ENCODE data around the gene NPSR1.
"Not testable (repeated sequence)": the region's sequence is repeated elsewhere in the genome, so short reads cannot be mapped to it uniquely, and the experiment has no call there.

Gene NPSR1

DNA sequence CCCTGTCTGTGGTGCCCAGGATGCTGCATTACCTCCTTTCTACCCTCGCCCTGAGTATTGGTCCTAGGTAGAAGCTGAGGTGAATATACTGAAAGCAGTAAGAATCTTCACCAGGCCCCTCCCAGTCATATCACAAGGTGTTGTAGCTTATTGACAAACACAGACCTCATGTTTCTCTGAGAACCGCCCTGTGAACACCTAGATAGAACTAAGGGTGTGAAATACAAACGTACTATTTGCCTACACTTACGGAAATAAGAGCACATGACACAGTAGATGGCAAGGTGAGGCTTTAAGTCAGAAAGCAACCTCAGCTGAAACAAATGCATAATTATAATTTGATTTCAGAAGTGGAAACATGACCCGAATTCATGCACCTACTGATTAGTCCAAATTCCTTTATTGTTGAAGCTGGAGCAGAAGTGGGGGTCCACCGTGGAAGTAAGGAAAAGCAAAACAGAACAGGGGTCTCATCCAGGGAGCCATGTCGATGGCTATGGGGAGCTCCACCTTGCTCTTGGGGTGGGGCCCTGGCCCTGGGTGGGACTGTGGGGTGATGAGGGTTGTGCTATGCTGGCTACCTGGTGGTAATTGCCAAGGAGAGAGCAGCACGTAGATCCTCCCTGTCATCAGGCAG, at the start of gene NPSR1:
NPSR1 (plus strand) TSS at position 587 of the 637 bp plus-strand sequence. CDS start 195 bp downstream, outside the sequence.
- no peak for DNase-seq

DNA sequence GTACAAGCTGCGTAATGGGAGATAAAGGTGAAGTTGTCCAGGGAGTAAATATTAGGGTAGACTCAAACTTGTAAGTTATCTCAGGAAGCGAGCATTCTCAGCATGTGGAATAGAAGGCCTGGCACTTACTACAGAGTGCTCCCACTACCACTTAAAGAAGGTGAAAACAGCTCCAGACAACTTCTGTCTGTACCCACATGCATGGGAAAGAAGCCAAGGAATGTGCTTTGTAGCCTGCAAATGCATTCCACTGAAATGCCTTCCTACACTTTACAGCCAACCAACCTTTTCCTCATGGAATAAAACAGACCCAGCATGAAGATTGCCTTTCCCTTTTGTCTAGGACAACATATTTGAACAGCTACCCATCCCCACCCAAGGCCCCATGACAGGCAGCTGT, 45.4 kb upstream of the NPSR1 start:
- no peak for DNase-seq

GRCh38 chr7:34620425-34620824, 37.6 kb upstream of the NPSR1 start:
- DNase-seq, result no peak

- no peak for DNase-seq
Measured at GRCh38 chr7:34622182-34622581, 35.8 kb upstream of the NPSR1 start.

- no peak for DNase-seq
Measured at GRCh38 chr7:34622771-34623250, 35.2 kb upstream of the NPSR1 start.

- DNase-seq, result not testable (repeated sequence)
Measured at GRCh38 chr7:34628618-34629017, 29.4 kb upstream of the NPSR1 start.

GRCh38 chr7:34652809-34653208, 5.2 kb upstream of the NPSR1 start:
- DNase-seq, result no peak

DNA sequence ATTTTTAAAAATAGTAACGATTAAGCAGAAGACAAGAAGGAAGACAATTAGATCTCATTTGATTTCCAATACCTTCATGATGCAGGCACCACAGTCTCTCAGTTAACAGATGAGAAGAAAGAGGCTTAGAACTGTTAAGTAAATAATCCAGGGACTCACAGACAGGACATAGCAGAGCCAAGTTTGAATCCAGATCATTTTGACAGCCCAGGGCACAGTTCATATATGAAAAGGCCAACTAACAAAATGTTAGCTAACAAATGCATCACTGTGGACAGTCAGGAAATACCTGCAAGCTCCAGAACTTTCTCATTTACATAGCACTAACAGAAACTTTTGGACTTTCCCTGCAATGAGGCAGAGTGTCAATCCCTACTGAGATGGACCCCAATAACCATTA, 4.2 kb upstream of the NPSR1 start:
- no peak for DNase-seq

- no peak for DNase-seq
Measured at GRCh38 chr7:34655384-34655783, 2.6 kb upstream of the NPSR1 start.

- DNase-seq, result no peak
Measured at GRCh38 chr7:34656041-34656440, 2.0 kb upstream of the NPSR1 start.

DNA sequence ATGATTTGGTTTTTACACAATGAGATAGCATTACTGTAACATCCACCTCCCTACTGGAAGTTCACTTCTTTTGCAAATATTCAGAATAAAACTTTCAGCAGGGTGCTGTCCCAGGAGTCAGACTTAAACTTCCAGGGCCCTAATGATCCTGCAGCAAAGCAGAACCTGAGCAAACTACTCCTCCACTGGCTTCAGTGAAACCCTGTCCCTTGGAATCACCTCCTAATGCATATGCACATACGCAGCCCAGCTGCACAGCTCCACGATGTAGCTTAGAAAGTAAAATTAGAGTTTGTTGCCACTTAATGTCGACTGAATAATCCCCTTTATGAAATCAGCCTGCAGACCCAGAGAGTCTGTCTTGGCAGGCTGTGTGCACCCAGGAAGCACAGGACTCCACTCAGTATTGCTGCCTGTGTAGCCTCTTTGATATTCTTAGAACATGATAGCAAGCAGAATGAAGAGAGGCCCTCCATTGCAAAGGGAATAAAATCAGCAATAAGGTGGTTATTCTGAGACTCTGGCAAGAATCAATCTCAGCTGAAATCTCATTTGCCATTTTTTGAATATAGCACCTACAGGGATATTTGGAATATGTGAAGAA, 1.6 kb downstream of the NPSR1 start:
- no peak for DNase-seq

DNA sequence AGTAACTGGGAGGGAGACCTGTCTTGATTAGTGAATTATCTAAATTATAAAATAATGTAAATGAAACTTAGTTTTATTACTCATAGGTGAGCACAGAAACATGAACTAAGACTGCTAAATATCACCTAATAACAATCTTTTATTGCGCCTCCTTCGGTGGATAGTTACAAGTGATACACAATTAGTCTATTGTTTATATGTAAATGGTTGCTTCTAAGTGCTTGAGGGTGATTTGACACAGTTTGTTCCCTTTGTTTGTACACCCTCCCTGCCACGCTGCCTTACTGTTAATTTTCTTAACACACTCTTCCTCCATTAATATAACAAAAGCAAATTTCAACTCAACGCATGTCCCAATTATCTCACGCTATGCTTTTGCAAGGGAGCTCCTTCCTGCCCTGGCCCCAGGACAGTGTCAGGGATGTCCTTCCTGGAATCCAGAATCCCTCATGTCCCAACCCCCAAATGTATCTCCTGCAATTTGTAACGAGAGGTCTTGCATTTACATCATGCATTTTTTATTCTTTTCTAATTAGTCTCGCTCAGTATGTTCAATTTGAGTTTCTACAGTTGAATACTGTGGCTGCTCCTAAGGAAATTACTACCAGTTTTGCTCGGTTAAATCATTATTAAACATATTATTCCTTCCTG, 4.2 kb downstream of the NPSR1 start:
- no peak for DNase-seq

- DNase-seq, result no peak
Measured at GRCh38 chr7:34664755-34665154, 6.7 kb downstream of the NPSR1 start.

- DNase-seq, result no peak
Measured at GRCh38 chr7:34672430-34672829, 14.4 kb downstream of the NPSR1 start.

- DNase-seq, result no peak
Measured at GRCh38 chr7:34673066-34673465, 15.0 kb downstream of the NPSR1 start.

- no peak for DNase-seq
Measured at GRCh38 chr7:34675749-34676374, 17.8 kb downstream of the NPSR1 start.

- no peak for DNase-seq
Measured at GRCh38 chr7:34677491-34677890, 19.5 kb downstream of the NPSR1 start.

DNA sequence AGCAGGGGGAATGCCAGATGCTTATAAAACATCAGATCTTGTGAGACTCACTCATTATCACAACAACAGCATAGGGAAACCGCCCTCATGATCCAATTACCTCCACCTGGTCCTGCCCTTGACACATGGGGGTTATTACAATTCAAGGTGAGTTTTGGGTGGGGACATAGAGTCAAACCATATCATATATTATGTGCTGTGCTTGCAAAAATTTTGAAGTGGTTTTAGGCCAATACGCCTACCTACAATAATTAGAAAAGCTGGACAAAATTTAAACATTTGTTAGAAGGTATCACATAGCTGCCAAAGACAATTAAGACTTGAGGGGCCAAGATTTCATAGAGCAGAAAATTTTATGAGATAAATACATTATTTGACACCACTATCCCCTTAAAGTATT, 29.5 kb downstream of the NPSR1 start:
- no peak for DNase-seq

DNA sequence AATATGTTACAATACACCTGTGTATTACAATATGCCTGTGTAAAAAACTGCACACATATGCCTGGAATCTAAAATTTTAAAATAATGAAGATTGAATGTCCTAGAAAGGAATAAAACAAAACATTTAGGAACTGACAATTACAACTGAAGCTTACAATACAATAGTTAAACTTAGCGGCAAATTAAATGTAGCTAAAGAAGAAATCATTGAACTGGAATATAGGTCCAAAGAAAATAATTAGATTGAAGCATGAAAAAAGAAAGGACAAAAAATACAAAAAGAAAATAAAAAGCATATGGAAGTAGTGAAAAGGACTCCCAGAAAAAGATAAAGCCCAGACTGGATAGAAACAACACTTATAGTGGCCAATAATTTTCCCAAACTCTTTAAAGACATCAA, 38.4 kb downstream of the NPSR1 start:
- no peak for DNase-seq

DNA sequence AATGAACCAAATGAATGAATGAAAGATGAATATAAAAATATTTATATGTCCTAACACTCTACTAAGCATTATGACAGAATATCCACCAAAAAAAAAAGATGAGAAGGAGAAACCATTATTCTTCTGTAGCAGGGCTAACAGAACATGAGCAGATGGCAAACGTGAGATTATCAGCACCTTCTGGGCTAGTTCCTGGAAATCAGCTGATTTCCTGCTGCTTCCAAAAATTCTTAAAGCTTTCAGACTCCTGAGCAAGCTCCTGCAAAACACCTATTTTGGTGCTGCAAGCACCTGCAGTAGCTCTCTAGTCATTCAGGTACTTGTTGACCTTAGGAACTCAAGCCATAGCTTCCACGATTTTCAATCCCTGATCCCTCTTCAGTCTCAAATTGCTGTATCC, 51.8 kb downstream of the NPSR1 start:
- no peak for DNase-seq

GRCh38 chr7:34718867-34719266, 60.8 kb downstream of the NPSR1 start:
- no peak for DNase-seq

- DNase-seq, result no peak
Measured at GRCh38 chr7:34719636-34720035, 61.6 kb downstream of the NPSR1 start.

DNA sequence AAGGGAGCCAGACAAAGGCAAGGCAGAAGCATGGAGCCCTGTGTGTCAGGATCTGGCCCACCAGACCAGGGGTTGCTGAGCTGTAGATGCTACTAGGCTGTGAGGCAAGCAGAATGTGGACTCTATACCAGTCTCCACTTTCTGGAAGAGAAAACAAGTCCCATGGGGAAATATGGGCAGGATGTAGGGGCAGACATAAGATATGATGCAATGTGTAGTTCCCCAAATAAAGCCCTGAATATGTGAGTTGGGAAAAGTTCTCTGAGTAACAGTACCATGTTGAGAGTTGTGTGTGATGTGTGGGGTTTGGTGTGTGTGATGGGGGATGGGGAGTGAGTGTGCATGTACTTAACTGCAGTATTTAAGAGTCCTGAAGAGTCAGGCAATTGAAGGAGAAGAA, 62.3 kb downstream of the NPSR1 start:
- no peak for DNase-seq

GRCh38 chr7:34723338-34723737, 65.3 kb downstream of the NPSR1 start:
- no peak for DNase-seq

Data from SIG-M5 (cell line).